ENCODE measurements around the gene PLPPR5. TPM values are rescaled to one million over a fixed set of nuclear protein-coding genes. Genes with fewer than 3 reads are reported as not detected.

The PLPPR5 gene
- total and polyA plus RNA-seq, 10 of the 15 experiments (the other 5 are each of a cell fraction or from before 2014, with no cell fraction given) = under 0.01 to 0.11 (median 0.02) TPM; not detected in 7

- no peak for TF ChIP-seq MEF2A (IDR thresholded peaks at IDR 0.05; ENCODE audit: insufficient read depth, low read depth, low read length)
Observed at GRCh38 chr1:98964198-98964597, 40.5 kb downstream of the PLPPR5 start (continued).

GRCh38 chr1:98963064-98963758, 41.5 kb downstream of the PLPPR5 start:
- Histone ChIP-seq H3K36me3 (ENCODE audit: control insufficient read depth in 2 of 2, insufficient read depth in 2 of 2, low read length in 1 of 2) (no peaks in the 10 kb centered on the region), H3K4me2 (ENCODE audit: control insufficient read depth, insufficient read depth) (no peak overlapping the region), H3K4me1 (ENCODE audit: control insufficient read depth, insufficient read depth, low read length) (no peaks in the 10 kb centered on the region), H2AFZ (ENCODE audit: control insufficient read depth, low read depth, low read length) (no peak overlapping the region), H3K9ac (ENCODE audit: control insufficient read depth, insufficient read depth, low read length) (no peak overlapping the region), H3K27ac (ENCODE audit: control insufficient read depth, insufficient read depth) (no peak overlapping the region), H4K20me1 (ENCODE audit: control insufficient read depth, insufficient read depth) (no peaks in the 10 kb centered on the region), H3K4me3 (no peak overlapping the region), H3K27me3 (replicated peaks in 1 of 2; ENCODE audit: control insufficient read depth in 2 of 2, insufficient read depth in 2 of 2, low read length in 1 of 2) (no peaks in the 10 kb centered on the region), H3K79me2 (ENCODE audit: control insufficient read depth, insufficient read depth, low read length) (no peaks in the 10 kb centered on the region), H3K9me3 (replicated peaks; ENCODE audit: control insufficient read depth, insufficient read depth, low read length) (no peaks in the 10 kb centered on the region)
- ChIA-PET RAD21 (ENCODE audit: unreplicated experiment) (no interaction called here), CTCF (no interaction called here), SMC1A (ENCODE audit: uncharacterized antibody, unreplicated experiment) (interaction anchor here (0.5 kb wide), 1 partner anchor 172 kb away, joined by 3 read pairs; no protein-coding TSS in a partner anchor), POLR2A (no interaction called here)
- intact Hi-C loops (cut with micrococcal nuclease; ENCODE audit: unreplicated experiment) = no loop called here
- DNase-seq (ENCODE audit: low read depth, low spot score) (no peak), ATAC-seq (no peak), FAIRE-seq (no peak)
- 38% methylated on average over 3 of the region's 3 CpGs for WGBS (ENCODE audit: insufficient coverage, insufficient replicate concordance, low lambda C conversion rate, missing lambda C conversion rate)
- in situ Hi-C loops (cut with MboI) = no loop called here
- BruUV-seq (replicated peaks) = no TSS peak
- TF ChIP-seq PAX8 (IDR thresholded peaks at IDR 0.05) = no peak
- no peak for TF ChIP-seq HCFC1 (IDR thresholded peaks at IDR 0.05; ENCODE audit: low read length)
- no peak for TF ChIP-seq HSF1 (IDR thresholded peaks at IDR 0.05; ENCODE audit: low read depth, low read length)
- TF ChIP-seq ZNF687 (IDR thresholded peaks at IDR 0.05) = no peak

Measured in GM12878 (cell line).